RPMI7951 (cell line): ENCODE results near the gene MYZAP. TPM values are rescaled to one million over a fixed set of nuclear protein-coding genes. Genes with fewer than 3 reads are reported as not detected.

ENCODE experiments used
- DNase-seq: peaks from one replicate; pipeline ENCODE4 v3.0.0-alpha.2; 2012; ENCODE audit warnings: low read depth
- total RNA-seq: library from RNA; depleted of rRNA; stranded (reverse); fragments of >200 nt; shearing (Covaris generic); gene quantifications from 2 replicates; pipeline ENCODE4 v1.2.3, GENCODE V29; 2014; rRNA removed

Gene MYZAP
- total RNA-seq: 0.24 and 0.29 TPM in 2 replicates

GRCh38 chr15:57591822-57592367, at the start of gene MYZAP:
Gene MYZAP (plus strand): TSS chr15:57591904. CDS start chr15:57592035, 131 bp downstream.
- DNase-seq: peak; percentile 30

- no peak for DNase-seq
Measured at GRCh38 chr15:57542505-57542817, 49.2 kb upstream of the MYZAP start.

- DNase-seq: no peak
Measured at GRCh38 chr15:57544848-57545480, 46.7 kb upstream of the MYZAP start.

GRCh38 chr15:57545995-57546394, 45.7 kb upstream of the MYZAP start:
- DNase-seq: no peak

- no peak for DNase-seq
Measured at GRCh38 chr15:57547243-57547755, 44.4 kb upstream of the MYZAP start.

- DNase-seq: no peak
Measured at GRCh38 chr15:57548351-57548750, 43.4 kb upstream of the MYZAP start.

GRCh38 chr15:57548835-57549234, 42.9 kb upstream of the MYZAP start:
- DNase-seq: no peak

GRCh38 chr15:57549935-57550334, 41.8 kb upstream of the MYZAP start:
- no peak for DNase-seq

GRCh38 chr15:57550640-57551039, 41.1 kb upstream of the MYZAP start:
- DNase-seq: no peak

- peak; percentile 86 for DNase-seq
Measured at GRCh38 chr15:57551715-57552677, 39.7 kb upstream of the MYZAP start.

- DNase-seq: no peak
Measured at GRCh38 chr15:57552678-57553334, 38.9 kb upstream of the MYZAP start.

GRCh38 chr15:57553526-57553925, 38.2 kb upstream of the MYZAP start:
- DNase-seq: no peak

- DNase-seq: peak; percentile 47
Measured at GRCh38 chr15:57554063-57554811, 37.5 kb upstream of the MYZAP start.

- DNase-seq: no peak
Measured at GRCh38 chr15:57554812-57555179, 36.9 kb upstream of the MYZAP start.

- peak; percentile 28 for DNase-seq
Measured at GRCh38 chr15:57555270-57555669, 36.4 kb upstream of the MYZAP start.

- DNase-seq: no peak
Measured at GRCh38 chr15:57556040-57556439, 35.7 kb upstream of the MYZAP start.

- DNase-seq: no peak
Measured at GRCh38 chr15:57557267-57557666, 34.4 kb upstream of the MYZAP start.

GRCh38 chr15:57557810-57558209, 33.9 kb upstream of the MYZAP start:
- no peak for DNase-seq

- peak; percentile 49 for DNase-seq
Measured at GRCh38 chr15:57559875-57560274, 31.8 kb upstream of the MYZAP start.

- peak; percentile 74 for DNase-seq
Measured at GRCh38 chr15:57561041-57561711, 30.5 kb upstream of the MYZAP start.
